Lung (tissue), 16 donors: ENCODE data around the gene CALM3. TPM values are rescaled to one million over a fixed set of nuclear protein-coding genes. Genes with fewer than 3 reads are reported as not detected.

Source experiments
- ATAC-seq: fragments of 200-7000 bp; cut with Tn5 transposase; one replicate; pipeline ENCODE4 v1.9.1; 2020; ENCODE audit warnings: moderate number of reproducible peaks; ENCODE audit not compliant: insufficient read depth, low FRiP score
- DNase-seq, 3 donors: peaks; one replicate each; pipeline ENCODE4 v3.0.0-alpha.2; 2013 to 2017
- H3K27ac ChIP-seq, 2 donors: one replicate each; pipeline ENCODE4 v1.5.1; 2013; ENCODE audit warnings: mild to moderate bottlenecking in 2 of 2, moderate library complexity in 2 of 2, control low read depth in 1 of 2, inconsistent platforms in 1 of 2, low read depth in 1 of 2, low read length in 1 of 2
- H3K27me3 ChIP-seq, 3 donors: one replicate each; pipeline ENCODE4 v1.5.1; 2013; ENCODE audit warnings: low read length in 2 of 3; ENCODE audit not compliant: control insufficient read depth in 3 of 3, insufficient read depth in 3 of 3
- H3K36me3 ChIP-seq, 4 donors: one replicate each; pipeline ENCODE4 v1.5.1; 2013; ENCODE audit warnings: low read length in 4 of 4, mild to moderate bottlenecking in 1 of 4, moderate library complexity in 1 of 4; ENCODE audit not compliant: control insufficient read depth in 4 of 4, insufficient read depth in 4 of 4
- H3K4me1 ChIP-seq, 5 donors: one replicate each; pipeline ENCODE4 v1.5.1; 2013; ENCODE audit warnings: low read length in 5 of 5, mild to moderate bottlenecking in 2 of 5, moderate library complexity in 1 of 5; ENCODE audit not compliant: control insufficient read depth in 5 of 5, insufficient read depth in 5 of 5
- H3K4me3 ChIP-seq: one replicate; pipeline ENCODE4 v1.5.1; 2013; ENCODE audit warnings: mild to moderate bottlenecking, control low read depth, moderate library complexity
- H3K9ac ChIP-seq, 2 donors: one replicate each; pipeline ENCODE4 v1.5.1; 2013; ENCODE audit warnings: low read length in 2 of 2, control low read depth in 1 of 2; ENCODE audit not compliant: insufficient read depth in 1 of 2
- H3K9me3 ChIP-seq, 4 donors: one replicate each; pipeline ENCODE4 v1.5.1; 2013; ENCODE audit warnings: low read length in 3 of 4, mild to moderate bottlenecking in 1 of 4, moderate library complexity in 1 of 4; ENCODE audit not compliant: control insufficient read depth in 4 of 4, insufficient read depth in 3 of 4
- CTCF ChIP-seq: IDR thresholded peaks from 2 replicates; pipeline ENCODE4 v1.5.1; 2012; ENCODE audit warnings: mild to moderate bottlenecking; ENCODE audit errors: control extremely low read depth, extremely low read depth
- WGBS, 2 donors: extraction: QIAGEN DNeasy Blood & Tissue Kit; methylation state at CpG; one replicate each; pipeline ENCODE4 v1.1.7; 2013; 5-methylcytosine and 5-hydroxymethylcytosine counted together
- long read RNA-seq, 5 donors: transcript quantifications; one replicate each; lab custom pipeline, GENCODE V29; 2026
- polyA plus RNA-seq, 2 donors: library from polyadenylated mRNA; stranded (reverse); fragments of 200-250 nt; gene quantifications; one replicate each; pipeline ENCODE4 v1.2.1, GENCODE V29; 2013
- total RNA-seq, 2 donors: library from RNA; depleted of rRNA in 1 of 2; stranded (reverse); fragments of >200 nt in 1 of 2; gene quantifications; one replicate each; pipeline ENCODE4 v1.2.1, GENCODE V29; 2014 to 2021
- donor health status: control.
- donor health status: control.
- donor health status: Bipolar disorder and iron deficiency.
- donor health status: healthy.
- donor health status: DM: yes; HTN: yes; CAD: no.

The CALM3 gene
- total RNA-seq (100 to 1,000 TPM; 126 to 180 TPM), polyA plus RNA-seq (100 to 1,000 TPM; 144 to 202 TPM)
- long read RNA-seq, donor 1, transcript CALM3-201 (6 exons, 2,289 nt): major isoform, 221 of 504 reads
- long read RNA-seq, donor 1, transcript CALM3-207 (4 exons, 721 nt): minor isoform, 15 of 504 reads
- long read RNA-seq, donor 1, partial matches to known transcripts: 246 of 504 reads
- long read RNA-seq, donor 1, other reads (novel, unspliced or antisense): 16 of 504 reads
- long read RNA-seq, donor 2, transcript CALM3-201 (6 exons, 2,289 nt): major isoform, 71 of 95 reads
- long read RNA-seq, donor 2, partial matches to known transcripts: 16 of 95 reads
- long read RNA-seq, donor 2, other reads (novel, unspliced or antisense): 0 of 95 reads
- long read RNA-seq, donor 3, transcript CALM3-201 (6 exons, 2,289 nt): major isoform, 108 of 284 reads
- long read RNA-seq, donor 3, partial matches to known transcripts: 158 of 284 reads
- long read RNA-seq, donor 3, other reads (novel, unspliced or antisense): 12 of 284 reads
- long read RNA-seq, donor 4, transcript CALM3-207 (4 exons, 721 nt): minor isoform, 9 of 262 reads
- long read RNA-seq, donor 4, transcript CALM3-201 (6 exons, 2,289 nt): major isoform, 66 of 262 reads
- long read RNA-seq, donor 4, partial matches to known transcripts: 185 of 262 reads
- long read RNA-seq, donor 4, other reads (novel, unspliced or antisense): 0 of 262 reads
- long read RNA-seq, donor 5, transcript CALM3-207 (4 exons, 721 nt): minor isoform, 18 of 279 reads
- long read RNA-seq, donor 5, transcript CALM3-201 (6 exons, 2,289 nt): major isoform, 194 of 279 reads
- long read RNA-seq, donor 5, partial matches to known transcripts: 42 of 279 reads
- long read RNA-seq, donor 5, other reads (novel, unspliced or antisense): 23 of 279 reads

DNA sequence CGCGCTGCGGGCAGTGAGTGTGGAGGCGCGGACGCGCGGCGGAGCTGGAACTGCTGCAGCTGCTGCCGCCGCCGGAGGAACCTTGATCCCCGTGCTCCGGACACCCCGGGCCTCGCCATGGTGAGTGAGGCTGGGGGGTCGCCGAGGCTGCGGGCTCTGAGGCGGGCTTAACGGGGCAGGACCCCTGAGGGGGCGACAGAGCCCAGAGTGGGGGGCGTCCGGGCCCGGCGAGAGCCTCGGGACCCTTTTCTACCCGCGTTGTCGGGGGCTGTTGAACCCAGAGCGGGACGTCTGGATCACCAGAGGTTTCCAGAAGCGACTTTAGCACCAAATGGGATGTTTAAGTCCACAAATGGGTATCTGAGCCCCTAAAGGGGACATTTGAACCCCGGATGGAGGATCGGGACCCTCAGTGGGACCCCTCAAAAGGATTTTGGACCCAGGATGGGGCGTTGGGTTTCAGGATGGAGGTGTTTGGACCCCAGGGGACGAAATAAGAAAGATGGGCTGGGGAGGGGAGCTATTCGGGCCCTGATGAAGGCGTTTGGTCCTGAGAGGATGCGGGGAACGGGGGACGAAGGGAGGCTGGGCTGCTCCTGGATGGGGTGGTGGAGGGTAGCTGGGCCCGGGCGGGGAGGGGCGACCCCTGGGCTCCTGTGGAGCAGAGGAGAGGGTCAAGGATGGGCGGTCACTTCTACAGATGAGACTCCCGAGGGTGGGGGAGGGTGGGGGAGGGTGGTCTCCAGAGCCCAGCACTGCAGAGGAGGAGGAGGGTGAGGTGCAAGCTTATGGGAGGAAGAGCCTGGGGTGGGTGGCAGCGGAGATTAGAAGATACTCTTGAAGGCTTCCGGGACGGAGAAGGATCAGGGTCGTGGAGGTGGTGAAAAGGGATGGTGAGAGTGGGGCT lies at the start of gene CALM3:
CALM3 (plus strand) TSS at position 13 of the 907 bp plus-strand sequence; CDS start at position 118, 105 bp downstream.
- no peak for TF ChIP-seq CTCF
- ATAC-seq (no peak), DNase-seq (peak in 1 of 3 donors; percentile 23)
- H3K4me1 ChIP-seq: peaks cover 7 to 26% (median 13%) of the 10 kb centered on the region in 5 donors
- H3K27me3 ChIP-seq: no peaks in the 10 kb centered on the region
- peak within 1 kb of the TSS; percentile 93 to 100 for H3K27ac ChIP-seq
- peaks cover 0 to 6% (median 0%) of the 10 kb centered on the region in 4 donors for H3K9me3 ChIP-seq
- peaks cover 0 to 13% (median 8%) of the 10 kb centered on the region in 4 donors for H3K36me3 ChIP-seq
- 0% methylated on average over 44 to 51 of the region's 51 CpGs for WGBS, 2 donors
- H3K9ac ChIP-seq: peak within 1 kb of the TSS; percentile 93 to 95
- peak within 1 kb of the TSS; percentile 98 for H3K4me3 ChIP-seq

DNA sequence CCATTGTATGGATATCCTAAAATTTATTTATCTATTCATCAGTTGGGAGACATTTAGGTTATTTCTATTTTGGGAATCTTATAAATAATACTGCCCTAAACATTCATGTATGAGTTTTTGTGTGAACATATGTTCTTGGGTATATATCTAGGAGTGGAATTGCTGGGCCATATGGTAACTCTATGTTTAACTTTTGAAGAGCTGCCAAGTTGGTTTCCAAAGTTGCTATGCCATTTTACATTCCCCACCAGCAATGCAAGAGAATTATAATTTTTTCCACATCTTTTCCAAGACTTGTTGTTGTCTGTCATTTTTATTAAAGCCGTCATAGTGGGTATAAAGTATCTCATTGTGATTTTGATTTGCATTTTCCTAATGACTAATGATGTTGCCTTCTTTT lies 48.2 kb upstream of the CALM3 start:
- no peak for TF ChIP-seq CTCF
- Histone ChIP-seq H3K4me3 (no peak overlapping the region), H3K27me3 (no peaks in the 10 kb centered on the region), H3K4me1 (no peaks in the 10 kb centered on the region), H3K9ac (no peak overlapping the region), H3K36me3 (no peaks in the 10 kb centered on the region), H3K27ac (no peak overlapping the region), H3K9me3 (peaks cover 0 to 4% (median 0%) of the 10 kb centered on the region in 4 donors)
- DNase-seq (no peak), ATAC-seq (no peak)
- 50 to 97% methylated on average over 1 of the region's 1 CpG for WGBS, 2 donors

- no peak for TF ChIP-seq CTCF
- WGBS, 2 donors: 93 to 100% methylated on average over 1 of the region's 1 CpG
- Histone ChIP-seq H3K4me3 (no peak overlapping the region), H3K36me3 (no peaks in the 10 kb centered on the region), H3K27ac (no peak overlapping the region), H3K27me3 (no peaks in the 10 kb centered on the region), H3K9me3 (peaks cover 0 to 4% (median 0%) of the 10 kb centered on the region in 4 donors), H3K9ac (no peak overlapping the region), H3K4me1 (no peaks in the 10 kb centered on the region)
- ATAC-seq (no peak), DNase-seq (no peak)
These were observed 47.0 kb upstream of the CALM3 start for GRCh38 chr19:46554161-46554560.
